Peyer's patch (tissue), 4 donors: ENCODE data around the gene MLXIP. TPM values are rescaled to one million over a fixed set of nuclear protein-coding genes. Genes with fewer than 3 reads are reported as not detected.
"Not testable (repeated sequence)": the region's sequence is repeated elsewhere in the genome, so short reads cannot be mapped to it uniquely, and the experiment has no call there.

Experiments used
- DNase-seq, 3 donors: peaks; one replicate each; pipeline ENCODE4 v3.0.0-alpha.2; 2017 to 2019
- H3K27ac ChIP-seq, 4 donors: fragments of 200-600 bp; sonication (generic); one replicate each; pipeline ENCODE4 v1.5.1; 2016 to 2019
- H3K27me3 ChIP-seq, 2 donors: fragments of 200-600 bp; sonication (generic); one replicate each; pipeline ENCODE4 v1.5.1; 2019
- H3K36me3 ChIP-seq, 3 donors: fragments of 200-600 bp; sonication (generic); one replicate each; pipeline ENCODE4 v1.5.1; 2016 to 2019
- H3K4me1 ChIP-seq, 4 donors: fragments of 200-600 bp; sonication (generic); one replicate each; pipeline ENCODE4 v1.5.1; 2016 to 2019
- H3K4me3 ChIP-seq, 4 donors: fragments of 200-600 bp; sonication (generic); 1 replicate in 3 of 4; 2 replicates in 1 of 4; pipeline ENCODE4 v1.5.1; 2016 to 2019; ENCODE audit warnings: mild to moderate bottlenecking in 1 of 4
- H3K9me3 ChIP-seq, 4 donors: fragments of 200-600 bp; sonication (generic); one replicate each; pipeline ENCODE4 v1.5.1; 2016 to 2019; ENCODE audit warnings: mild to moderate bottlenecking in 1 of 4
- CTCF ChIP-seq, 6 experiments: fragments of 450-650 bp in 4 of 6; fragments of 200-600 bp in 2 of 6; sonication (generic) in 1 of 6; IDR thresholded peaks; one replicate each; pipeline ENCODE4 v1.5.1; 2017 to 2019; ENCODE audit warnings: antibody characterized with exemption in 6 of 6, mild to moderate bottlenecking in 3 of 6, moderate library complexity in 1 of 6
- POLR2A ChIP-seq, 2 donors: fragments of 450-650 bp; IDR thresholded peaks; one replicate each; pipeline ENCODE4 v1.5.1; 2017; ENCODE audit warnings: antibody characterized with exemption in 2 of 2, mild to moderate bottlenecking in 2 of 2, moderate library complexity in 2 of 2
- total RNA-seq, 4 donors: library from RNA; depleted of rRNA; stranded (reverse); fragments of >200 nt; gene quantifications; one replicate each; pipeline ENCODE4 v1.1.0, GENCODE V29; 2016

The MLXIP gene
- total RNA-seq, 4 donors from 2014 or later = 41.5 to 157 (median 98.3) TPM

DNA sequence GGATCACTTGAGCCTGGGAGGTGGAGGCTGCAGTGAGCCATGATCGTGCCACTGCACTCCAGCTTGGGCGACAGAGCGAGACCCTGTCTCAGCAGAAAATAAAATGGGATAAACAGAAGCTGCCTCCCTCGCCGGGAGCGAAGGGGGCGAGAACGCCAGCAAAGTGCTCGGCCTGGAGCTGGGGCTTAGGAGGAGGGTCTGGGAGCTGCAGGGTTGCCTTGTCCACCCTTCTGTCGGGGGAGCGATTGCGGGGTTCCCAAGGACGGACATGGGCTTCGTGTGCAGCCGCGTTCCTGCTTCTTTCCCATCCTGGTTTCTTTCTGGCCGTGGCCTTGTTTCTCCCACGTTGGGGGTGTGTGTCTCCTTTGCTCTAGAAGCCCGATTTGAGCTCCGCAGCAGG, 27.9 kb upstream of the MLXIP start:
- Histone ChIP-seq H3K9me3 (no peaks in the 10 kb centered on the region), H3K4me1 (peaks cover 0 to 15% (median 1%) of the 10 kb centered on the region in 4 donors), H3K27ac (peak overlapping the region in 2 of 4 donors; percentile 25 to 66), H3K4me3 (no peak overlapping the region), H3K36me3 (peaks cover 0 to 3% (median 0%) of the 10 kb centered on the region in 3 donors), H3K27me3 (no peaks in the 10 kb centered on the region)
- TF ChIP-seq CTCF (IDR thresholded peaks at IDR 0.05) = no peak
- TF ChIP-seq POLR2A (IDR thresholded peaks at IDR 0.05) = no peak
- DNase-seq = no peak

- Histone ChIP-seq H3K4me1 (peaks cover 0 to 15% (median 1%) of the 10 kb centered on the region in 4 donors), H3K4me3 (no peak overlapping the region), H3K27ac (peak overlapping the region in 2 of 4 donors; percentile 25 to 66), H3K9me3 (no peaks in the 10 kb centered on the region), H3K36me3 (peaks cover 0 to under 1% (median 0%) of the 10 kb centered on the region in 3 donors), H3K27me3 (no peaks in the 10 kb centered on the region)
- TF ChIP-seq POLR2A (IDR thresholded peaks at IDR 0.05) (no peak), CTCF (IDR thresholded peaks at IDR 0.05) (no peak)
- no peak for DNase-seq
Measured at GRCh38 chr12:122051231-122051876, 27.2 kb upstream of the MLXIP start.

- no peaks in the 10 kb centered on the region for H3K36me3 ChIP-seq
- no peak overlapping the region for H3K4me3 ChIP-seq
- no peak overlapping the region for H3K27ac ChIP-seq
- peaks cover 0 to 15% (median 1%) of the 10 kb centered on the region in 4 donors for H3K4me1 ChIP-seq
- no peaks in the 10 kb centered on the region for H3K9me3 ChIP-seq
- H3K27me3 ChIP-seq = no peaks in the 10 kb centered on the region
- no peak for DNase-seq
- TF ChIP-seq CTCF (IDR thresholded peaks at IDR 0.05) (no peak), POLR2A (IDR thresholded peaks at IDR 0.05) (no peak)
Measured at GRCh38 chr12:122052285-122052684, 26.3 kb upstream of the MLXIP start.

DNA sequence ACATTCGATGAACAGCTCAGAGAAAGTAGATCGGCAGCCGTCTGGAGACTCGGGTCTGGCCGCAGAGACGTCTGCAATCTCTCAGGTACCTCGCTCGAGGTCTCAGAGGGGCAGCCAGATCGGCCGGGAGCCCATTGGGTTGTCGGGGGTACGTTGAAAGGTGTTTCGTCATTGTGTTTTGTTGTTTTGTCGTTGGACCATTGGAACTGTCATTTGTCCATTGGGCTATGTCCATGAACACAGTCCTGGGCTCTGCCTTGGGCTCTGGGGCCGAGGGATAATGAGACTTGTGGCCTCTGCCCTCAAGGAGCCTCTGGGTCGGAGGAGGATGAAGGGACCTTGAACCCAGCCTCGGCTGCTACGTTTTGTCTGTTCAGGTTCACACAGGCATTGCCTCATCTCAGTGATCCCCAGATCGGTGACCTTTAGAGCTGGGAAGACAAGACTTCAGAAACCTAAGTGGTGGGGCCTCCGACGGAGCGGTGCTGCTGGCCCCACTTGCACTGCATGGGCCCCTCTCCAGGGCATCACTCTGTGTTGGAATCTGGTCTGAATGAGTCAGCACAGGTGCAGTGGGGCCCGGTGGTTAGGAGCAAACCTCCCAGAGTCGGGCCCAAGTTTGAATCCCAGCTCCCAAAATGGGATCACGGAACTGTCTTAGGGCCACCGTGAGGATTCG, 23.6 kb upstream of the MLXIP start:
- Histone ChIP-seq H3K27me3 (no peaks in the 10 kb centered on the region), H3K4me1 (peaks cover 0 to 15% (median 1%) of the 10 kb centered on the region in 4 donors), H3K27ac (no peak overlapping the region)

DNA sequence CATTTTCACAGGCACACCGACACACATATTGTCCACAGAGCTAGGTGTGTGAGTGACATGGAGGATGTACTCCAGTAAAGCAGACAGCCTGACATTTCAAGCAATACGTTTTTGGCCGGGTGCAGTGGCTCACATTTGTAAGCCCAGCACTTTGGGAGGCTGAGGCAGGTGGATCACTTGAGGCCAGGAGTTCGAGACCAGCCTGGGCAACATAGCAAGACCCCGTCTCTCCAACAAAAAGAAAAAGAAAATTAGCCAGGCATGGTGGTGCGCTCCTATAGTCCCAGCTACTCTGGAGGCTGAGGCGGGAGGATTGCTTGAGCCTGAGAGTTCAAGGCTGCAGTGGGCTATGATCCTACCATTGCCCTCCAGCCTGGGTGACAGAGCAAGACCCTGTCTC, 22.1 kb upstream of the MLXIP start:
- not testable (repeated sequence) for H3K27me3 ChIP-seq, H3K9me3 ChIP-seq, H3K36me3 ChIP-seq, DNase-seq, H3K4me3 ChIP-seq, H3K27ac ChIP-seq
- peaks cover 0 to 14% (median 1%) of the 10 kb centered on the region in 4 donors for H3K4me1 ChIP-seq

More for the DNA sequence above, 23.6 kb upstream of the MLXIP start:
- Histone ChIP-seq H3K9me3 (no peaks in the 10 kb centered on the region), H3K4me3 (no peak overlapping the region), H3K36me3 (no peaks in the 10 kb centered on the region)
- TF ChIP-seq CTCF (IDR thresholded peaks at IDR 0.05) = no peak
- TF ChIP-seq POLR2A (IDR thresholded peaks at IDR 0.05) = no peak
- no peak for DNase-seq

- Histone ChIP-seq H3K27ac (no peak overlapping the region), H3K27me3 (no peaks in the 10 kb centered on the region), H3K36me3 (no peaks in the 10 kb centered on the region), H3K4me1 (peaks cover 0 to 16% (median 2%) of the 10 kb centered on the region in 4 donors), H3K4me3 (no peak overlapping the region), H3K9me3 (no peaks in the 10 kb centered on the region)
- no peak for DNase-seq
- no peak for TF ChIP-seq POLR2A (IDR thresholded peaks at IDR 0.05)
Measured at GRCh38 chr12:122057007-122057735, 21.4 kb upstream of the MLXIP start.
